ENCODE measurements around the gene SKI.

DNA sequence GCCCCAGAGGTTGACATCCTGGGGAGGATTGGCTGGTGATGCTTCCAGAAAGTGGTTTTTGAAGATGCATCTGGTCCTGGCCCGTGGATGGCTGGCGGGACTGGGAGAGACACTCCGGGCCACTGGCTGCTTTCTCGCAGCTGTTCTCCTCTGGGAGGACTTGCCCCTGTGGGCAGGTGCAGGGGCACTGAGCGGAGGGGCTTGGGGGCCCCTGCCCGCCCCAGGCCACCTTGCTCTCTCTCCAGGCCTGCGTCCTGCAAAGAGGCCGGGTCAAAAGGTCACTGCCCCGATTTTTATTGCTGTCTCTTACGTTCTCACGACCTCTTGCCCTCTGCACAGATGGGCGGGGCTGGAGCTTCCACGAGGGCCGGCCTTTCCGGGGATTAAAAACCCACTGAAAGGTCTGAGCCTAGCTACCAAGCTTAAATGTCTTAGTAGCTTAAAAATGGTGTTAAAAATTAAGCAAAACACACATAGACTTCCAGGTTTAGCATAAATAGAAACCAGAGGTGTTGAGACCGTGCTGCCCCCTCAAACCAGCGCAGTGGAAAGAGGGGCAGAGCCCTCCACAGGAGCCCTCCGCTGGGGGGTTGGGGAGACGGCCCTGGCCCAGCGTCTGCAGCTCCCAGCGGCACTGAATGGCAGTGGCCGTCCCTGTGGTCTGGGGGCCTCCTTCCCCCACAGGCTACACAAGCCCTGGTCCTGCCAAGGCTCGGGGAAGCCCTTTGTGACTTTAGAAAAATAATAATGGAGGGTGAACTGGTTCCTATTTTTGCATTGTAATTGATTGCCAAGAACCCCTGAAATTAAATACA lies 43.9 kb downstream of the SKI start:
- TF ChIP-seq CTCF (IDR thresholded peaks at IDR 0.05; ENCODE audit: low read depth, low read length) (no peak), MYC (IDR thresholded peaks at IDR 0.05; ENCODE audit: low read depth, low read length) (no peak), POLR2A (IDR thresholded peaks at IDR 0.05; ENCODE audit: extremely low read depth, insufficient read length) (no peak)
- TF ChIP-seq, protein P1, sequence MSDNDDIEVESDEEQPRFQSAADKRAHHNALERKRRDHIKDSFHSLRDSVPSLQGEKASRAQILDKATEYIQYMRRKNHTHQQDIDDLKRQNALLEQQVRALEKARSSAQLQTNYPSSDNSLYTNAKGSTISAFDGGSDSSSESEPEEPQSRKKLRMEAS (IDR thresholded peaks at IDR 0.05; ENCODE audit: low read depth, low read length) = no peak
